Osteoblast (primary cell): ENCODE data around the gene SEPTIN1. TPM values are rescaled to one million over a fixed set of nuclear protein-coding genes. Genes with fewer than 3 reads are reported as not detected.

ENCODE experiments used
- DNase-seq: peaks from one replicate; pipeline ENCODE4 v3.0.0; 2011; ENCODE audit warnings: low spot score, mixed read lengths; ENCODE audit not compliant: insufficient read length; ENCODE audit errors: missing footprints
- H2AFZ ChIP-seq: 2 replicates; pipeline ENCODE4 v1.6.0; 2011; ENCODE audit warnings: mild to moderate bottlenecking, low read length
- H3K27ac ChIP-seq: 2 replicates; pipeline ENCODE4 v1.5.1; 2011; ENCODE audit warnings: mild to moderate bottlenecking, low read depth, low read length, moderate library complexity
- H3K27me3 ChIP-seq: 2 replicates; pipeline ENCODE4 v1.6.0; 2012; ENCODE audit warnings: mild to moderate bottlenecking, control low read depth, inconsistent platforms, low read length, moderate library complexity; ENCODE audit not compliant: insufficient read depth
- H3K36me3 ChIP-seq: 2 replicates; pipeline ENCODE4 v1.5.1; 2011; ENCODE audit warnings: mild to moderate bottlenecking, low read length, control low read depth, moderate library complexity; ENCODE audit not compliant: insufficient read depth
- H3K4me1 ChIP-seq: 2 replicates; pipeline ENCODE4 v1.5.1; 2011; ENCODE audit warnings: mild to moderate bottlenecking, low read length, control low read depth, moderate library complexity; ENCODE audit not compliant: insufficient read depth
- H3K4me2 ChIP-seq: 2 replicates; pipeline ENCODE4 v1.6.0; 2011; ENCODE audit warnings: mild to moderate bottlenecking, low read length; ENCODE audit not compliant: insufficient read depth
- H3K4me3 ChIP-seq: fragments of 200-600 bp; sonication (generic); 3 replicates; pipeline ENCODE4 v1.5.1; 2012; ENCODE audit warnings: mild to moderate bottlenecking, low read length, inconsistent platforms; ENCODE audit not compliant: insufficient read depth
- H3K79me2 ChIP-seq: 2 replicates; pipeline ENCODE4 v1.6.0; 2012; ENCODE audit warnings: mild to moderate bottlenecking, low read length, control low read depth, inconsistent platforms; ENCODE audit not compliant: insufficient read depth
- H3K9me3 ChIP-seq: 2 replicates; pipeline ENCODE4 v1.5.1; 2011; ENCODE audit warnings: low read depth, low read length, control low read depth
- H4K20me1 ChIP-seq: 2 replicates; pipeline ENCODE4 v1.6.0; 2012; ENCODE audit warnings: mild to moderate bottlenecking, low read length, control low read depth; ENCODE audit not compliant: insufficient read depth
- total RNA-seq: library from RNA; depleted of rRNA; stranded (reverse); fragments of >200 nt; gene quantifications from 2 replicates; pipeline ENCODE4 v1.2.3, GENCODE V29; 2012
- TF ChIP-seq, protein P1 (sequence below): IDR thresholded peaks from 2 replicates; pipeline ENCODE4 v1.5.1; 2011; ENCODE audit warnings: mild to moderate bottlenecking, low read depth, low read length, moderate library complexity; ENCODE audit errors: extremely low read depth

SEPTIN1 gene
- total RNA-seq, 1 donor, result not detected

DNA sequence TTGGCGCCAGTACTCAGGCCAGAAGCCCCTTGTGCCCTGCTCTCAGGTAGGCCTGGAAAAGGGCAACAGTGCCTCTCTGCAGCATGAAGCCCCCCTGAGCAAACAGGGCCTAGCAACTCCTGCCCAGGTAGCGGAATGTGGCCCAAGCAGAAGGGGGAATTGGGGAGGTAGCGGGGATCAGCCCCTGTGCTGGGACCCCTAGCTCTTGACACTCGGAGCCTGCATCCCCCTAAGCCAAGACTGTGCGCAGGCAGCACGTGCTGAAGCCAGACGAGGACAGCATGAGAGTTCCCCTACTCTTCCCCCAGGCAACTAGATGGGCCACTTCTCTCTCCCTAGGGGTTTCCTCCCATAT, 26.4 kb downstream of the SEPTIN1 start:
- Histone ChIP-seq H3K79me2 (peaks cover 69% of the 10 kb centered on the region), H3K36me3 (peaks cover 64% of the 10 kb centered on the region), H2AFZ (no peak overlapping the region)

DNA sequence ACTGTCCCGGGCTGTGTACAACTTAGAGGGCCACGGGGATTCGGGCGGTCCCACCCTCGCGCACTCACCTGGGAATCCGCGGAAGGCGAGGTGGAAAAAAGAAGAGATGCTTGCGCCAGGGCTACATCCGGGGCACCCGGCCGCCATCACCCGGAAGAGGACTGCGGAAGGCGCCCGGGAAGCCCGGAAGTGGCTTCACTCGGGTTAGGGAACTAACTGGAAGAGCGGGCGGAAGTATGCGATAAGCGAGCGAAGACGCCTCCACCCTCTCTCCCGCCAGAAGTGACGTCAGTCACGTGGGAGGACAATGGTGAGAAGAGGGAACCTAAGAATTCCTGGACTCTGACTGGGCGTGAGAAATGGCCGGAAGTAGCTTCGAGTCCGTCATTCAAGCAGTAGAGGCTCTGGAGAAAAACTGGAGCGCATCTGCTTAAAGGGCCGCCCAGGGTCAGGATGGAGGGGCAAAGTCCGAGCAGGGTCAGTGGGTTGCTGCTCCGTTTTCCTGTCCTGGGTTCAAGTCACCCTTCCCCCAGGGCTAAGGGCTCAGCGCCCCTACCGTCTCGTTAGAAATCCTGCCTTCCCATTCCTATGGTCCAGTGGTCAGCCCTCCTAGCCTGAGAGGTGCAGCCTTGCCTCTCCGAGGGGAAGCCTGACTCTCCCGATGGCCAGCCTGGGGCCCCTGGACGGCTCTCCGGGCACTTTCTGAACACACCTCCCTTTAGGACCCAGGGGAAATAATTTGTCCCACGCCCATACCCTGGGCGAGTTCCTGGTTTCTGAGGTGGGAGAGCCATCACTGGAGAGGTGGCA, 27.0 kb downstream of the SEPTIN1 start, which contains the start of gene CD2BP2:
CD2BP2 (minus strand) TSS at position 165 of the 810 bp plus-strand sequence. CDS start 627 bp downstream, outside the sequence.
- Histone ChIP-seq H3K4me1 (peaks cover 40% of the 10 kb centered on the region), H3K27ac (peak within 1 kb of the TSS; percentile 100), H3K4me2 (peak within 1 kb of the TSS; percentile 97), H2AFZ (peak within 1 kb of the TSS; percentile 93), H3K36me3 (peaks cover 68% of the 10 kb centered on the region), H3K9me3 (no peaks in the 10 kb centered on the region), H4K20me1 (peaks cover 18% of the 10 kb centered on the region), H3K27me3 (no peaks in the 10 kb centered on the region), H3K79me2 (peaks cover 64% of the 10 kb centered on the region), H3K4me3 (peak within 1 kb of the TSS; percentile 89)
- DNase-seq, result peak; percentile 99
- TF ChIP-seq, protein P1, sequence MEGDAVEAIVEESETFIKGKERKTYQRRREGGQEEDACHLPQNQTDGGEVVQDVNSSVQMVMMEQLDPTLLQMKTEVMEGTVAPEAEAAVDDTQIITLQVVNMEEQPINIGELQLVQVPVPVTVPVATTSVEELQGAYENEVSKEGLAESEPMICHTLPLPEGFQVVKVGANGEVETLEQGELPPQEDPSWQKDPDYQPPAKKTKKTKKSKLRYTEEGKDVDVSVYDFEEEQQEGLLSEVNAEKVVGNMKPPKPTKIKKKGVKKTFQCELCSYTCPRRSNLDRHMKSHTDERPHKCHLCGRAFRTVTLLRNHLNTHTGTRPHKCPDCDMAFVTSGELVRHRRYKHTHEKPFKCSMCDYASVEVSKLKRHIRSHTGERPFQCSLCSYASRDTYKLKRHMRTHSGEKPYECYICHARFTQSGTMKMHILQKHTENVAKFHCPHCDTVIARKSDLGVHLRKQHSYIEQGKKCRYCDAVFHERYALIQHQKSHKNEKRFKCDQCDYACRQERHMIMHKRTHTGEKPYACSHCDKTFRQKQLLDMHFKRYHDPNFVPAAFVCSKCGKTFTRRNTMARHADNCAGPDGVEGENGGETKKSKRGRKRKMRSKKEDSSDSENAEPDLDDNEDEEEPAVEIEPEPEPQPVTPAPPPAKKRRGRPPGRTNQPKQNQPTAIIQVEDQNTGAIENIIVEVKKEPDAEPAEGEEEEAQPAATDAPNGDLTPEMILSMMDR, result no peak

More for the DNA sequence above, 26.4 kb downstream of the SEPTIN1 start:
- TF ChIP-seq, protein P1, result no peak
- H3K27ac ChIP-seq, result peak overlapping the region; percentile 100
- DNase-seq, result no peak
- H3K4me2 ChIP-seq, result peak overlapping the region; percentile 92
- peaks cover 40% of the 10 kb centered on the region for H3K4me1 ChIP-seq
- H4K20me1 ChIP-seq, result peaks cover 22% of the 10 kb centered on the region
- no peaks in the 10 kb centered on the region for H3K27me3 ChIP-seq
- H3K9me3 ChIP-seq, result no peaks in the 10 kb centered on the region
- peak overlapping the region; percentile 89 for H3K4me3 ChIP-seq

DNA sequence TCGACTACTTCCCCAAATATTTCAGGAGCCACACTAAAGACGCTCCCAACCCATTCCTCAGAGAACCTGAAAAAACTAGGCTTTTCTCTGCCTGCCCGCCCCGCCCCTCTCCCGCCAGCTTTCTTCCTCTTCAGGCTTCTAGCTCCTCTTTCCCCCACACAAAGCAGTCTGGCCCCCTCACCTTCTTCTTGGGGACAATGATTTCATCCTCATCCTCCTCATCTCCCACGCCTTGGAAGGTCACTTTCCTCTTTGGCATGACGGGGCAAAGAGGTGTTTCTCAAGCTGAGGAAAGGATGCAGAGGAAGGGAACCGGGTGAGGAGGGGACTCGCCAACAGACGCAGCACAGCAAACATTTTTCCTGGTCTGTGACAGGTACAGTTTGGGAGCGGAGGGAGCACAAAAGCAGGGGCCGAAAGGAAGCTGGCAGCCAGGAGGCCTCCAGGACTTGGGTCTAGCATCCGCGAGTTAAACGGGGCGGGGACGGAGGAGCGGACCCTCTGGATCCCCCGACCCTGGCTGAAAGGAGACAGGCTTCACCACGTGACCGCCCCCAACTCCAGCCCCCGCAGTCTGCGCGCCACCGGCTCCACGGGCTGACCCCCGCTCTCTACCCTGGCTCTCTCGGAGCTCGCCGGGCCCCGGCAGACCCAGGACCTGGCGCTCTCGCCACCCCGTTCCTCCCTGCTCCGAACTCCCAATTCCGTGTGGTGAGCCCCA, 27.8 kb downstream of the SEPTIN1 start:
- Histone ChIP-seq H3K27ac (peak overlapping the region; percentile 100), H3K4me3 (peak overlapping the region; percentile 89), H3K36me3 (peaks cover 65% of the 10 kb centered on the region), H3K4me1 (peaks cover 40% of the 10 kb centered on the region), H3K27me3 (no peaks in the 10 kb centered on the region), H3K9me3 (no peaks in the 10 kb centered on the region), H3K4me2 (peak overlapping the region; percentile 97), H2AFZ (peak overlapping the region; percentile 81), H3K79me2 (peaks cover 56% of the 10 kb centered on the region), H4K20me1 (peaks cover 12% of the 10 kb centered on the region)
- TF ChIP-seq, protein P1, result no peak
- peak; percentile 92 for DNase-seq
